Spleen (tissue), 11 donors: ENCODE data around the gene KIAA0040. TPM values are rescaled to one million over a fixed set of nuclear protein-coding genes. Genes with fewer than 3 reads are reported as not detected.

ENCODE experiments used
- DNase-seq: peaks from one replicate; pipeline ENCODE4 v3.0.0-alpha.2; 2020
- H3K27ac ChIP-seq, 8 donors: fragments of 200-600 bp; sonication (generic) in 7 of 8; 1 replicate in 4 of 8; 2 replicates in 4 of 8; pipeline versions ENCODE4 v1.5.0 to v1.8.0; 2016 to 2021; ENCODE audit warnings: inconsistent platforms in 4 of 8, mild to moderate bottlenecking in 4 of 8, moderate library complexity in 1 of 8
- H3K27me3 ChIP-seq, 7 donors: fragments of 200-600 bp; sonication (generic) in 6 of 7; replicated peaks in 1 of 7; 1 replicate in 4 of 7; 2 replicates in 3 of 7; pipeline versions ENCODE4 v1.5.0 to v1.8.0; 2016 to 2021; ENCODE audit warnings: inconsistent platforms in 3 of 7, mild to moderate bottlenecking in 1 of 7
- H3K36me3 ChIP-seq, 6 donors: fragments of 200-600 bp; sonication (generic) in 5 of 6; 1 replicate in 4 of 6; 2 replicates in 2 of 6; pipeline versions ENCODE4 v1.5.0 to v1.8.0; 2016 to 2021; ENCODE audit warnings: inconsistent platforms in 2 of 6
- H3K4me1 ChIP-seq, 6 donors: fragments of 200-600 bp; sonication (generic) in 5 of 6; 1 replicate in 3 of 6; 2 replicates in 3 of 6; pipeline versions ENCODE4 v1.5.0 to v1.8.0; 2016 to 2021; ENCODE audit warnings: inconsistent platforms in 3 of 6
- H3K4me3 ChIP-seq, 8 donors: fragments of 200-600 bp; sonication (generic) in 7 of 8; 1 replicate in 4 of 8; 2 replicates in 4 of 8; pipeline versions ENCODE4 v1.5.0 to v1.8.0; 2016 to 2021; ENCODE audit warnings: inconsistent platforms in 4 of 8, mild to moderate bottlenecking in 4 of 8, moderate library complexity in 2 of 8
- H3K9me3 ChIP-seq, 8 donors: fragments of 200-600 bp; sonication (generic) in 7 of 8; 1 replicate in 4 of 8; 2 replicates in 4 of 8; pipeline versions ENCODE4 v1.5.0 to v1.8.0; 2016 to 2021; ENCODE audit warnings: inconsistent platforms in 4 of 8
- POLR2A ChIP-seq, 3 donors: fragments of 450-650 bp; IDR thresholded peaks; one replicate each; pipeline ENCODE4 v1.5.1; 2017; ENCODE audit warnings: antibody characterized with exemption in 3 of 3, mild to moderate bottlenecking in 1 of 3
- POLR2AphosphoS5 ChIP-seq, 3 donors: sonication (generic); formaldehyde crosslinking; IDR thresholded peaks; one replicate each; pipeline ENCODE4 v1.5.1; 2017; ENCODE audit warnings: antibody characterized with exemption in 3 of 3
- WGBS, 5 donors: extraction: QIAGEN DNeasy Blood & Tissue Kit in 3 of 5; methylation state at CpG; one replicate each; pipeline versions ENCODE4 v1.1.5 to v1.1.7; 2013 to 2018; 5-methylcytosine and 5-hydroxymethylcytosine counted together
- intact Hi-C: fragments of 100-400 bp; cut with DNase I; formaldehyde crosslinking; loops from one replicate; pipeline ENCODE4 v1.15.0; 2023; ENCODE audit warnings: low total_unique reads
- polyA plus RNA-seq, 3 donors: library from polyadenylated mRNA; stranded (reverse); fragments of 200-250 nt; gene quantifications; one replicate each; pipeline ENCODE4 v1.2.1, GENCODE V29; 2013
- total RNA-seq, 7 donors: library from RNA; depleted of rRNA in 3 of 7; stranded (reverse); fragments of >200 nt in 3 of 7; fragmentation: NEBNext Ultra II Directional in 4 of 7; extraction: Animal tissue kit (Norgen Biotek cat#: 25700) in 4 of 7; gene quantifications; one replicate each; pipeline versions ENCODE4 v1.1.0 to v1.2.1, GENCODE V29; 2016 to 2021
- TF ChIP-seq, protein P1 (sequence below), 11 experiments: fragments of 200-600 bp in 7 of 11; fragments of 450-650 bp in 4 of 11; sonication (generic) in 4 of 11; IDR thresholded peaks in 8 of 11; conservative IDR thresholded peaks in 3 of 11; 1 replicate in 7 of 11; 2 replicates in 4 of 11; pipeline versions ENCODE4 v1.4.0 to v1.8.0; 2016 to 2021; ENCODE audit warnings: antibody characterized with exemption in 11 of 11, inconsistent platforms in 4 of 11, mild to moderate bottlenecking in 1 of 11
- donor health status: healthy with polysubstance abuse.
- donor health status: DM: no; HTN: no; CAD: no; lungs with moderate emphysema.
- donor health status: DM: no; HTN: no; CAD: no.
- donor health status: Bipolar disorder and iron deficiency.
- donor health status: healthy.
- donor health status: DM: no; HTN: no; CAD: no.
- donor health status: DM: yes; HTN: yes; CAD: no.

KIAA0040 gene
- total and polyA plus RNA-seq, 10 donors: 13.7 to 111 (median 48.1) TPM

DNA sequence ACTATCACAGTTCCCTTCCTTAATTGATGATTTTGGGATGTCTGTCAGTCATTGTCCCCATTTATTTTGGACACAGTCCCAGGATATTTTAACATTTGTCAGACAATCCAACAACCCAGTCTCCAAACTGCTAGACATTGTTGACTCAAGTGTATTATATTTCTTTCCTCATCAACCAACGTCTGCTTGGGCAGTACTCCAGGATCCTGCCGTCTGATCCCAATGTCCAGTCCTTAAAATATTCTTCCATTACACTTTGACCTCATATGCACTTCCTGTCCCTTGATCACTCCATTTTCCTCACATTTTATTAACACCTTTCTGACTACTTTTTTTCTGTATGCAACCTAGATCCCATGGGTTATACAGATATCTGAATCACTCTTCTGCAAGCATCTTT lies 39.8 kb upstream of the KIAA0040 start:
- Histone ChIP-seq H3K36me3 (no peaks in the 10 kb centered on the region), H3K4me1 (peaks cover 0 to 35% (median 10%) of the 10 kb centered on the region in 6 donors), H3K9me3 (no peaks in the 10 kb centered on the region), H3K27ac (no peak overlapping the region), H3K27me3 (no peaks in the 10 kb centered on the region), H3K4me3 (no peak overlapping the region)
- TF ChIP-seq POLR2AphosphoS5 (IDR thresholded peaks at IDR 0.05) (no peak), POLR2A (IDR thresholded peaks at IDR 0.05) (no peak)
- TF ChIP-seq, protein P1, sequence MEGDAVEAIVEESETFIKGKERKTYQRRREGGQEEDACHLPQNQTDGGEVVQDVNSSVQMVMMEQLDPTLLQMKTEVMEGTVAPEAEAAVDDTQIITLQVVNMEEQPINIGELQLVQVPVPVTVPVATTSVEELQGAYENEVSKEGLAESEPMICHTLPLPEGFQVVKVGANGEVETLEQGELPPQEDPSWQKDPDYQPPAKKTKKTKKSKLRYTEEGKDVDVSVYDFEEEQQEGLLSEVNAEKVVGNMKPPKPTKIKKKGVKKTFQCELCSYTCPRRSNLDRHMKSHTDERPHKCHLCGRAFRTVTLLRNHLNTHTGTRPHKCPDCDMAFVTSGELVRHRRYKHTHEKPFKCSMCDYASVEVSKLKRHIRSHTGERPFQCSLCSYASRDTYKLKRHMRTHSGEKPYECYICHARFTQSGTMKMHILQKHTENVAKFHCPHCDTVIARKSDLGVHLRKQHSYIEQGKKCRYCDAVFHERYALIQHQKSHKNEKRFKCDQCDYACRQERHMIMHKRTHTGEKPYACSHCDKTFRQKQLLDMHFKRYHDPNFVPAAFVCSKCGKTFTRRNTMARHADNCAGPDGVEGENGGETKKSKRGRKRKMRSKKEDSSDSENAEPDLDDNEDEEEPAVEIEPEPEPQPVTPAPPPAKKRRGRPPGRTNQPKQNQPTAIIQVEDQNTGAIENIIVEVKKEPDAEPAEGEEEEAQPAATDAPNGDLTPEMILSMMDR (IDR thresholded peaks at IDR 0.05 in 8 of 11, conservative IDR thresholded peaks at IDR 0.05 in 3 of 11): no peak
- intact Hi-C loops: no loop called here
- WGBS, 5 donors: 58 to 75% (median 65%) methylated on average over 2 of the region's 2 CpGs
- DNase-seq: no peak

DNA sequence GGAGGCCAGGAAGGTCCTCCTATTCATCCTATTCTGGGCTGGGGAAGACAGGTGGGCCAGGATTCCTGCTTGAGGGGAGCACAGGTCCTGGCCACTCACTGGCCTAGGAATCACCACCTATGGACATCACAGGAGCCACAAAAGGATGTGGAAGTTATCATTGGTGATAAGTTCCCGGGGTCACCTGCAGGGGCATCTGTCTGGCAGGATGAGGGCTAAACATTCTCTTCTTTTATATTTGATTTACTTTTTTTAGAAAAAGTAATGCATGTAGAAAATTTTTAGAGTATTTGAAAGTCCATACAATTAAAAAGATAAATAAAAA lies 33.2 kb upstream of the KIAA0040 start:
- H3K27me3 ChIP-seq: no peaks in the 10 kb centered on the region
- peak overlapping the region in 6 of 8 donors; percentile 39 to 82 (median 56) for H3K27ac ChIP-seq
- peaks cover 0 to 43% (median 9%) of the 10 kb centered on the region in 6 donors for H3K4me1 ChIP-seq
- DNase-seq: no peak
- H3K36me3 ChIP-seq: no peaks in the 10 kb centered on the region
- TF ChIP-seq, protein P1 (IDR thresholded peaks at IDR 0.05 in 8 of 11, conservative IDR thresholded peaks at IDR 0.05 in 3 of 11): peak in 6 of 11 experiments; percentile 11 to 36 (median 26)
- TF ChIP-seq POLR2A (IDR thresholded peaks at IDR 0.05): no peak
- no peak overlapping the region for H3K4me3 ChIP-seq
- no peaks in the 10 kb centered on the region for H3K9me3 ChIP-seq
- 0 to 4% (median 0%) methylated on average over 1 of the region's 1 CpG for WGBS, 5 donors
- intact Hi-C loops: no loop called here

GRCh38 chr1:175222296-175222938 lies 29.8 kb upstream of the KIAA0040 start:
- no peak overlapping the region for H3K4me3 ChIP-seq
- no peak for TF ChIP-seq POLR2A (IDR thresholded peaks at IDR 0.05)
- no peak for TF ChIP-seq POLR2AphosphoS5 (IDR thresholded peaks at IDR 0.05)
- H3K27ac ChIP-seq: peak overlapping the region in 4 of 8 donors; percentile 53 to 64 (median 58)
- WGBS, 5 donors: 79 to 92% (median 92%) methylated on average over 7 to 10 of the region's 10 CpGs
- H3K36me3 ChIP-seq: no peaks in the 10 kb centered on the region
- DNase-seq: no peak
- H3K4me1 ChIP-seq: peaks cover 0 to 62% (median 21%) of the 10 kb centered on the region in 6 donors
- H3K9me3 ChIP-seq: no peaks in the 10 kb centered on the region
- intact Hi-C loops: no loop called here
- no peaks in the 10 kb centered on the region for H3K27me3 ChIP-seq

DNA sequence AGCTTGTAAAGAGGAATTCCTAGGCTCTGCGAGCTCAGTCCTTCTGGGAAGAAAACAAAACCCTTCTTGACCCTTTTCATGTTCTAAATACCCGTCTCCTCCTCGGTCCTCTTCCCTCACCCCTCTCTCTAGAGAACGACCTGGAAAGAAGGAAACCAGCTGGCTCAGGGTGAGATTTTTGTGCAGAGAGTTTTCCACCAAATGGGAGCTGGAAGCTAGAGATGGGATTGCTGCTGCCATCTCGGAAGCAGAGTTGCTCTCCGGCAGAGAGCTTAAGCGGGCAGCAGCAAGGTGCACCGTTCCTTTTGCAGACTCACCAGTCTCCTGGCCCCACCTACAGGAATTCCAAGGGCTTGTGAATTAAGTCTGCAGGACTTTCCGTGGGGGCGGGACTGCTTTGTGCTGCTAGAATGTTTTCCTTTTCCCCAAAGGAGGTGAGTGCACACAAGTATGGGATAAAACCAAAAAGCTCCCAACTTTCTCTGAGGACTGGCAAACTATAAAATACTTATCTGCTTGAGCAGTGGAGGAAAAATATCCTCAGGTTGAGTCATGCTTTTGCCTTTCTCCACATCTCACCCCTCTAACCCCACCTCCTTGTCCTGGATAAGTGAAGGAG lies 29.1 kb upstream of the KIAA0040 start:
- H3K27me3 ChIP-seq: no peaks in the 10 kb centered on the region
- H3K36me3 ChIP-seq: no peaks in the 10 kb centered on the region
- no peak for DNase-seq
- 69 to 81% (median 80%) methylated on average over 10 of the region's 10 CpGs for WGBS, 5 donors
- TF ChIP-seq POLR2AphosphoS5 (IDR thresholded peaks at IDR 0.05): no peak
- no peak for TF ChIP-seq POLR2A (IDR thresholded peaks at IDR 0.05)
- TF ChIP-seq, protein P1 (IDR thresholded peaks at IDR 0.05 in 8 of 11, conservative IDR thresholded peaks at IDR 0.05 in 3 of 11): no peak
- H3K27ac ChIP-seq: peak overlapping the region in 5 of 8 donors; percentile 38 to 64 (median 57)
- peaks cover 0 to 64% (median 21%) of the 10 kb centered on the region in 6 donors for H3K4me1 ChIP-seq
- H3K9me3 ChIP-seq: no peaks in the 10 kb centered on the region
- no peak overlapping the region for H3K4me3 ChIP-seq
- intact Hi-C loops: no loop called here
